ENCODE measurements around the gene DLGAP1.

GRCh38 chr18:4250141-4250540 lies 205.0 kb downstream of the DLGAP1 start:
- TF ChIP-seq SNAI2 (CRISPR knock-in tag; IDR thresholded peaks at IDR 0.05) (no peak), ZFP3 (CRISPR knock-in tag; IDR thresholded peaks at IDR 0.05) (no peak), OSR1 (CRISPR knock-in tag; IDR thresholded peaks at IDR 0.05) (no peak), TCF4 (CRISPR knock-in tag; IDR thresholded peaks at IDR 0.05; ENCODE audit: borderline replicate concordance) (no peak), ISL1 (CRISPR knock-in tag; IDR thresholded peaks at IDR 0.05) (no peak), TOX (CRISPR knock-in tag; IDR thresholded peaks at IDR 0.05; ENCODE audit: borderline replicate concordance) (no peak), GLIS3 (CRISPR knock-in tag; IDR thresholded peaks at IDR 0.05) (no peak), ARNTL (CRISPR knock-in tag; IDR thresholded peaks at IDR 0.05; ENCODE audit: borderline replicate concordance, low read depth) (no peak), ESRRG (CRISPR knock-in tag; IDR thresholded peaks at IDR 0.05) (no peak), ZFP30 (CRISPR knock-in tag; IDR thresholded peaks at IDR 0.05) (no peak)
- TF ChIP-seq, protein P1, sequence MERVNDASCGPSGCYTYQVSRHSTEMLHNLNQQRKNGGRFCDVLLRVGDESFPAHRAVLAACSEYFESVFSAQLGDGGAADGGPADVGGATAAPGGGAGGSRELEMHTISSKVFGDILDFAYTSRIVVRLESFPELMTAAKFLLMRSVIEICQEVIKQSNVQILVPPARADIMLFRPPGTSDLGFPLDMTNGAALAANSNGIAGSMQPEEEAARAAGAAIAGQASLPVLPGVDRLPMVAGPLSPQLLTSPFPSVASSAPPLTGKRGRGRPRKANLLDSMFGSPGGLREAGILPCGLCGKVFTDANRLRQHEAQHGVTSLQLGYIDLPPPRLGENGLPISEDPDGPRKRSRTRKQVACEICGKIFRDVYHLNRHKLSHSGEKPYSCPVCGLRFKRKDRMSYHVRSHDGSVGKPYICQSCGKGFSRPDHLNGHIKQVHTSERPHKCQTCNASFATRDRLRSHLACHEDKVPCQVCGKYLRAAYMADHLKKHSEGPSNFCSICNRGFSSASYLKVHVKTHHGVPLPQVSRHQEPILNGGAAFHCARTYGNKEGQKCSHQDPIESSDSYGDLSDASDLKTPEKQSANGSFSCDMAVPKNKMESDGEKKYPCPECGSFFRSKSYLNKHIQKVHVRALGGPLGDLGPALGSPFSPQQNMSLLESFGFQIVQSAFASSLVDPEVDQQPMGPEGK (CRISPR knock-in tag; IDR thresholded peaks at IDR 0.05; ENCODE audit: borderline replicate concordance) = no peak
- TF ChIP-seq, protein P2, sequence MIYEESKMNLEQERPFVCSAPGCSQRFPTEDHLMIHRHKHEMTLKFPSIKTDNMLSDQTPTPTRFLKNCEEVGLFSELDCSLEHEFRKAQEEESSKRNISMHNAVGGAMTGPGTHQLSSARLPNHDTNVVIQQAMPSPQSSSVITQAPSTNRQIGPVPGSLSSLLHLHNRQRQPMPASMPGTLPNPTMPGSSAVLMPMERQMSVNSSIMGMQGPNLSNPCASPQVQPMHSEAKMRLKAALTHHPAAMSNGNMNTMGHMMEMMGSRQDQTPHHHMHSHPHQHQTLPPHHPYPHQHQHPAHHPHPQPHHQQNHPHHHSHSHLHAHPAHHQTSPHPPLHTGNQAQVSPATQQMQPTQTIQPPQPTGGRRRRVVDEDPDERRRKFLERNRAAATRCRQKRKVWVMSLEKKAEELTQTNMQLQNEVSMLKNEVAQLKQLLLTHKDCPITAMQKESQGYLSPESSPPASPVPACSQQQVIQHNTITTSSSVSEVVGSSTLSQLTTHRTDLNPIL (CRISPR knock-in tag; IDR thresholded peaks at IDR 0.05; ENCODE audit: low read depth) = no peak
- TF ChIP-seq, protein P3, sequence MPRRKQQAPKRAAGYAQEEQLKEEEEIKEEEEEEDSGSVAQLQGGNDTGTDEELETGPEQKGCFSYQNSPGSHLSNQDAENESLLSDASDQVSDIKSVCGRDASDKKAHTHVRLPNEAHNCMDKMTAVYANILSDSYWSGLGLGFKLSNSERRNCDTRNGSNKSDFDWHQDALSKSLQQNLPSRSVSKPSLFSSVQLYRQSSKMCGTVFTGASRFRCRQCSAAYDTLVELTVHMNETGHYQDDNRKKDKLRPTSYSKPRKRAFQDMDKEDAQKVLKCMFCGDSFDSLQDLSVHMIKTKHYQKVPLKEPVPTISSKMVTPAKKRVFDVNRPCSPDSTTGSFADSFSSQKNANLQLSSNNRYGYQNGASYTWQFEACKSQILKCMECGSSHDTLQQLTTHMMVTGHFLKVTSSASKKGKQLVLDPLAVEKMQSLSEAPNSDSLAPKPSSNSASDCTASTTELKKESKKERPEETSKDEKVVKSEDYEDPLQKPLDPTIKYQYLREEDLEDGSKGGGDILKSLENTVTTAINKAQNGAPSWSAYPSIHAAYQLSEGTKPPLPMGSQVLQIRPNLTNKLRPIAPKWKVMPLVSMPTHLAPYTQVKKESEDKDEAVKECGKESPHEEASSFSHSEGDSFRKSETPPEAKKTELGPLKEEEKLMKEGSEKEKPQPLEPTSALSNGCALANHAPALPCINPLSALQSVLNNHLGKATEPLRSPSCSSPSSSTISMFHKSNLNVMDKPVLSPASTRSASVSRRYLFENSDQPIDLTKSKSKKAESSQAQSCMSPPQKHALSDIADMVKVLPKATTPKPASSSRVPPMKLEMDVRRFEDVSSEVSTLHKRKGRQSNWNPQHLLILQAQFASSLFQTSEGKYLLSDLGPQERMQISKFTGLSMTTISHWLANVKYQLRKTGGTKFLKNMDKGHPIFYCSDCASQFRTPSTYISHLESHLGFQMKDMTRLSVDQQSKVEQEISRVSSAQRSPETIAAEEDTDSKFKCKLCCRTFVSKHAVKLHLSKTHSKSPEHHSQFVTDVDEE (CRISPR knock-in tag; IDR thresholded peaks at IDR 0.05) = no peak

Data from SK-N-SH treated with all-trans-retinoic acid at 6 μM for 48 hours (cell line).